HL-60 (cell line): Measurements from ENCODE around the gene NECTIN2.

Source experiments
- POLR2AphosphoS5 ChIP-seq: IDR thresholded peaks from 2 replicates; pipeline ENCODE4 v1.6.1; 2012; ENCODE audit warnings: low read depth
- TF ChIP-seq, protein P1 (sequence below): IDR thresholded peaks from one replicate; pipeline ENCODE4 v1.5.1; 2011; ENCODE audit warnings: low read length, control low read depth, inconsistent platforms; ENCODE audit not compliant: insufficient read depth
- TF ChIP-seq, protein P2 (sequence below): IDR thresholded peaks from 2 replicates; pipeline ENCODE4 v1.6.1; 2012; ENCODE audit warnings: low read depth; ENCODE audit not compliant: insufficient replicate concordance

GRCh38 chr19:44878120-44878865, 32.2 kb downstream of the NECTIN2 start:
- TF ChIP-seq, protein P1, sequence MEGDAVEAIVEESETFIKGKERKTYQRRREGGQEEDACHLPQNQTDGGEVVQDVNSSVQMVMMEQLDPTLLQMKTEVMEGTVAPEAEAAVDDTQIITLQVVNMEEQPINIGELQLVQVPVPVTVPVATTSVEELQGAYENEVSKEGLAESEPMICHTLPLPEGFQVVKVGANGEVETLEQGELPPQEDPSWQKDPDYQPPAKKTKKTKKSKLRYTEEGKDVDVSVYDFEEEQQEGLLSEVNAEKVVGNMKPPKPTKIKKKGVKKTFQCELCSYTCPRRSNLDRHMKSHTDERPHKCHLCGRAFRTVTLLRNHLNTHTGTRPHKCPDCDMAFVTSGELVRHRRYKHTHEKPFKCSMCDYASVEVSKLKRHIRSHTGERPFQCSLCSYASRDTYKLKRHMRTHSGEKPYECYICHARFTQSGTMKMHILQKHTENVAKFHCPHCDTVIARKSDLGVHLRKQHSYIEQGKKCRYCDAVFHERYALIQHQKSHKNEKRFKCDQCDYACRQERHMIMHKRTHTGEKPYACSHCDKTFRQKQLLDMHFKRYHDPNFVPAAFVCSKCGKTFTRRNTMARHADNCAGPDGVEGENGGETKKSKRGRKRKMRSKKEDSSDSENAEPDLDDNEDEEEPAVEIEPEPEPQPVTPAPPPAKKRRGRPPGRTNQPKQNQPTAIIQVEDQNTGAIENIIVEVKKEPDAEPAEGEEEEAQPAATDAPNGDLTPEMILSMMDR = no peak
- TF ChIP-seq POLR2AphosphoS5 = no peak
- TF ChIP-seq, protein P2, sequence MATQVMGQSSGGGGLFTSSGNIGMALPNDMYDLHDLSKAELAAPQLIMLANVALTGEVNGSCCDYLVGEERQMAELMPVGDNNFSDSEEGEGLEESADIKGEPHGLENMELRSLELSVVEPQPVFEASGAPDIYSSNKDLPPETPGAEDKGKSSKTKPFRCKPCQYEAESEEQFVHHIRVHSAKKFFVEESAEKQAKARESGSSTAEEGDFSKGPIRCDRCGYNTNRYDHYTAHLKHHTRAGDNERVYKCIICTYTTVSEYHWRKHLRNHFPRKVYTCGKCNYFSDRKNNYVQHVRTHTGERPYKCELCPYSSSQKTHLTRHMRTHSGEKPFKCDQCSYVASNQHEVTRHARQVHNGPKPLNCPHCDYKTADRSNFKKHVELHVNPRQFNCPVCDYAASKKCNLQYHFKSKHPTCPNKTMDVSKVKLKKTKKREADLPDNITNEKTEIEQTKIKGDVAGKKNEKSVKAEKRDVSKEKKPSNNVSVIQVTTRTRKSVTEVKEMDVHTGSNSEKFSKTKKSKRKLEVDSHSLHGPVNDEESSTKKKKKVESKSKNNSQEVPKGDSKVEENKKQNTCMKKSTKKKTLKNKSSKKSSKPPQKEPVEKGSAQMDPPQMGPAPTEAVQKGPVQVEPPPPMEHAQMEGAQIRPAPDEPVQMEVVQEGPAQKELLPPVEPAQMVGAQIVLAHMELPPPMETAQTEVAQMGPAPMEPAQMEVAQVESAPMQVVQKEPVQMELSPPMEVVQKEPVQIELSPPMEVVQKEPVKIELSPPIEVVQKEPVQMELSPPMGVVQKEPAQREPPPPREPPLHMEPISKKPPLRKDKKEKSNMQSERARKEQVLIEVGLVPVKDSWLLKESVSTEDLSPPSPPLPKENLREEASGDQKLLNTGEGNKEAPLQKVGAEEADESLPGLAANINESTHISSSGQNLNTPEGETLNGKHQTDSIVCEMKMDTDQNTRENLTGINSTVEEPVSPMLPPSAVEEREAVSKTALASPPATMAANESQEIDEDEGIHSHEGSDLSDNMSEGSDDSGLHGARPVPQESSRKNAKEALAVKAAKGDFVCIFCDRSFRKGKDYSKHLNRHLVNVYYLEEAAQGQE = no peak
